Measurements from ENCODE around the gene MFAP3L. TPM values are rescaled to one million over a fixed set of nuclear protein-coding genes. Genes with fewer than 3 reads are reported as not detected.

MFAP3L gene
- total RNA-seq, 1 donor from 2014 or later: 7.4 TPM

GRCh38 chr4:169996379-169997240, 29.6 kb downstream of the MFAP3L start:
- H3K36me3 Mint-ChIP-seq: peaks cover 4% of the 10 kb centered on the region
- no peaks in the 10 kb centered on the region for H3K27me3 Mint-ChIP-seq
- no peak for TF ChIP-seq CTCF (conservative IDR thresholded peaks at IDR 0.05)
- H3K4me1 Mint-ChIP-seq (ENCODE audit: unreplicated experiment): peaks cover 3% of the 10 kb centered on the region
- no peak for DNase-seq (ENCODE audit: extremely low spot score, unreplicated experiment)
- H3K4me3 Mint-ChIP-seq: no peak overlapping the region
- H3K9me3 Mint-ChIP-seq: peaks cover 4% of the 10 kb centered on the region
- H3K27ac Mint-ChIP-seq: no peak overlapping the region

- peaks cover 4% of the 10 kb centered on the region for H3K36me3 Mint-ChIP-seq
- H3K4me1 Mint-ChIP-seq (ENCODE audit: unreplicated experiment): no peaks in the 10 kb centered on the region
- no peak for TF ChIP-seq CTCF (conservative IDR thresholded peaks at IDR 0.05)
- no peak overlapping the region for H3K27ac Mint-ChIP-seq
- H3K9me3 Mint-ChIP-seq: peaks cover 4% of the 10 kb centered on the region
- no peak for DNase-seq (ENCODE audit: extremely low spot score, unreplicated experiment)
- H3K4me3 Mint-ChIP-seq: no peak overlapping the region
- no peaks in the 10 kb centered on the region for H3K27me3 Mint-ChIP-seq
Observed at GRCh38 chr4:169993531-169993930, 32.7 kb downstream of the MFAP3L start.

GRCh38 chr4:169988252-169988651, 37.9 kb downstream of the MFAP3L start:
- Mint-ChIP-seq H3K9me3 (peaks cover 4% of the 10 kb centered on the region), H3K4me3 (no peak overlapping the region), H3K36me3 (peaks cover 4% of the 10 kb centered on the region), H3K4me1 (ENCODE audit: unreplicated experiment) (no peaks in the 10 kb centered on the region), H3K27me3 (no peaks in the 10 kb centered on the region), H3K27ac (no peak overlapping the region)
- no peak for DNase-seq (ENCODE audit: extremely low spot score, unreplicated experiment)
- TF ChIP-seq CTCF (conservative IDR thresholded peaks at IDR 0.05): no peak

GRCh38 chr4:169987327-169988228, 38.6 kb downstream of the MFAP3L start:
- Mint-ChIP-seq H3K4me1 (ENCODE audit: unreplicated experiment) (no peaks in the 10 kb centered on the region), H3K9me3 (peaks cover 4% of the 10 kb centered on the region), H3K27me3 (no peaks in the 10 kb centered on the region), H3K27ac (no peak overlapping the region), H3K4me3 (no peak overlapping the region), H3K36me3 (peaks cover 4% of the 10 kb centered on the region)
- no peak for TF ChIP-seq CTCF (conservative IDR thresholded peaks at IDR 0.05)
- DNase-seq (ENCODE audit: extremely low spot score, unreplicated experiment): no peak

GRCh38 chr4:169986369-169986768, 39.8 kb downstream of the MFAP3L start:
- no peaks in the 10 kb centered on the region for H3K4me1 Mint-ChIP-seq (ENCODE audit: unreplicated experiment)
- H3K27ac Mint-ChIP-seq: peak overlapping the region; percentile 75
- DNase-seq (ENCODE audit: extremely low spot score, unreplicated experiment): no peak
- TF ChIP-seq CTCF (conservative IDR thresholded peaks at IDR 0.05): no peak
- H3K4me3 Mint-ChIP-seq: no peak overlapping the region
- no peaks in the 10 kb centered on the region for H3K27me3 Mint-ChIP-seq
- H3K36me3 Mint-ChIP-seq: no peaks in the 10 kb centered on the region
- H3K9me3 Mint-ChIP-seq: no peaks in the 10 kb centered on the region

Data from type B pancreatic cell (in vitro differentiated cells).